Stimulated activated CD4-positive, alpha-beta T cell treated with anti-CD3 and anti-CD28 coated beads, Interleukin-15, amount 100 ng/mL, for 1 hour (primary cell): Measurements from ENCODE around the gene CACNA2D4.

Experiments
- DNase-seq, 2 donors: peaks; one replicate each; pipeline ENCODE4 v3.0.0-alpha.2; 2020; ENCODE audit warnings: low read depth in 1 of 2, low spot score in 1 of 2

CACNA2D4 gene

DNA sequence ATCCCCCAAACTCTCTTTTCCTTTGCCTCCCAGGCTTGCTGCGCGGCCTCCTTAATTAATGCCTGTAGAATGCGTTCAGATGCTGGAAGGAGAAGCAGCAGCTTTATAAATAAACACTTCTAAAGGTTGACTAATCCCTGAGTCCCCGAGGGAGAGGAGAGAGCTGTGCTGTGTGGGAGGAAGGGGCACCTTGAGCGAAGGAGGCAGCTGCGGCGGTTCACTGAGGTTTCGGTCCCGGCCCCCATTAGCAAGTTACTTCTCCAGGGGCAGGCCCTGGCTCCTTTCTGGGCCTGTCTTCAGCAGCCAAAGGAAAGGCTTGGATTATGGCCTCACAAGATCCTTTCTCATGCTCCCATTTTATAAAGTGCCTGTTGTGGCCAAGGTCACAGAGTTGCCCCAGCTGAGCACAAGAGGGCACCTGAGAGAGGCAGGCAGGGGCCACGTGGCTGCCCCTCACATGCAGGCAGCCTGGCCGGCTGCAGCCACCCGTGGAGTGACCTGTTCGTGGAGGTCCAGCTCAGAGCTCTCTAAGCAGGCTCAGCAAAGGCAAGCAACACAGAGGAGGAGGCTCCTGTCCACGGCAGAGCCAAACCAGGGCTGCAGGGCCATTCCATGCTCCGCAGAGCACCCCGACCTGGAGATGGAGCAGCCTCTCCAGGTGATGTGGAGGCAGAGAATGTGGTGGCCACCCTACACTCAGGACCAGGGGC is 15.0 kb upstream of the CACNA2D4 start:
- no peak for DNase-seq

DNA sequence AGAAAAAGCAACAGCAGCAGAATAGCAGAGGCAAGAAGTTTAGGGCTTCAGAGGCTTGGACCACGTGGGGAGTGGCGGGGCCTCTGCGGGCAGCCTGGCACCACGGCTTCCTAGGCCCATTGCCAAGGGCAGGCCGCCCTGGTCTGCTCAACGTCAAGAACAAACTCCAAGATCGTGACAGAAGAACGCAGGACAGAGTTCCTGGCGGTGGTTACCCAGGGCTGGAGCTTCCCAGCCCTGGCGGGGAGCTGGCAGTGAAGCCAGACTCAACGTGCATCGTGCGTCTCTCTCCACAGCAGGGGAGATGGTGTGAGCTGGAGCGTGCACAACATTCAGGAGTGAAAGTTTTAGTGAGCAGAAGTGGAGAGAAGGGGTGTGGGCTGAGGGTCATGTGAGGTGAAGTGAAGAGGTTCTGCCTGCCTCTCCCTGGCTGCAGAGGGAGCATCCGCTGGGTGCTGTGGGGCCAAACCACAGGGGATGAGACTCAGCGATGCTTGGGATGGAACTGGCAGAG is 13.9 kb upstream of the CACNA2D4 start:
- no peak for DNase-seq

DNA sequence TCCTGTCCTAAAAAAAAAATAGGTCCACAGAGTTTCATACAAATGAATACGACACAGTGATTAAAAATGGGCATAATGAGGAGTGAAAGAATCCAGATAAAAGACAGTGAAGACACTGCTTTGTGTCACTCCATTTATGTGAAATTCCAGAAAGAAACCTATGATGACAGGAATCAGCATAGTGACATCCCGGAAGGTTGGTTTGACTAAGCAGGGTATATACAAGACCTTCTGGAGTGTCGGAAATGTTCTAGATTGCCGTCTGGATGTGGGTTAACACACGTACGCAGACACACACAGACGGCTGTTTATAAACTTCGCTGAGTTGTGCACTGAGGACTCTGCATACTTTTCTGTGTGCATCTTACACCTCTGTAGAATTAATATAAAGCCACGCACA is 13.2 kb upstream of the CACNA2D4 start:
- no peak for DNase-seq

DNA sequence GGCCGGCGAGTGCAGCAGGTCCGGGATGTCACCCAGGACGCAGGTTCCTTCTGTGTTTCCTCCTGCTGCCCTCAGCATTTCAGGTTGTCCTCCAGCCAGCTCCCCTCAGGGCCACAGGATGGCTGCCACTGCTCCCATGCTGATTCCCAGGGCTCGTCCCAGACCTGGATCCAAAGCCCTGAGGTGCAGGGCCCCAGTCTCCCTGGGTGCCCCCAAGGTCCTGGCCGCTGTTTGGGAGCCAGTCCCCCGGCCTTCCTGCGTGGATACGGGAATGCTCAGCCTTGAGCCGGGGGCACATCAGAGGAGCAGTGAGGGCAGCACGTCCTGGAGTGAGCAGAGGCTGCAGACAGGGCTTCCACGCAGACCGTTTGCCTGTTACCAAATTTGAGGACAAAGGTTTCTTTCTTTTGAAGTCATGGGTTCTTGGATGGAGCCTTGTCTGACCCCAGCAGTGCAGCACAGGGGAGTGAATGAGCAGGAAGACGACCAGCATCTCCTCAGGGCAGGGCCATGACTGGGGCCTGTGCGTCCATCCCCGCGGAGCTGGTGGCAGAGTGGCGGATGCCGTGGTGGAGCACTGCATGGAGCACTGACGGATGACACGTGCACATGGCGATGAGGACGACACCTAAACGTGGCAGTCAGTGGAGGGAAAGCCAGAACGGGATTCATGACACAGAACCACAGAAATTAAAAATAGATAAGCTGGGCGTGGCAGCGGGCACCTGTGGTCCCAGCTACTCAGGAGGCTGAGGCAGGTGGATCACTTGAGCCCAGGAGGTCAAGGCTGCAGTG is 12.5 kb upstream of the CACNA2D4 start:
- no peak for DNase-seq

DNA sequence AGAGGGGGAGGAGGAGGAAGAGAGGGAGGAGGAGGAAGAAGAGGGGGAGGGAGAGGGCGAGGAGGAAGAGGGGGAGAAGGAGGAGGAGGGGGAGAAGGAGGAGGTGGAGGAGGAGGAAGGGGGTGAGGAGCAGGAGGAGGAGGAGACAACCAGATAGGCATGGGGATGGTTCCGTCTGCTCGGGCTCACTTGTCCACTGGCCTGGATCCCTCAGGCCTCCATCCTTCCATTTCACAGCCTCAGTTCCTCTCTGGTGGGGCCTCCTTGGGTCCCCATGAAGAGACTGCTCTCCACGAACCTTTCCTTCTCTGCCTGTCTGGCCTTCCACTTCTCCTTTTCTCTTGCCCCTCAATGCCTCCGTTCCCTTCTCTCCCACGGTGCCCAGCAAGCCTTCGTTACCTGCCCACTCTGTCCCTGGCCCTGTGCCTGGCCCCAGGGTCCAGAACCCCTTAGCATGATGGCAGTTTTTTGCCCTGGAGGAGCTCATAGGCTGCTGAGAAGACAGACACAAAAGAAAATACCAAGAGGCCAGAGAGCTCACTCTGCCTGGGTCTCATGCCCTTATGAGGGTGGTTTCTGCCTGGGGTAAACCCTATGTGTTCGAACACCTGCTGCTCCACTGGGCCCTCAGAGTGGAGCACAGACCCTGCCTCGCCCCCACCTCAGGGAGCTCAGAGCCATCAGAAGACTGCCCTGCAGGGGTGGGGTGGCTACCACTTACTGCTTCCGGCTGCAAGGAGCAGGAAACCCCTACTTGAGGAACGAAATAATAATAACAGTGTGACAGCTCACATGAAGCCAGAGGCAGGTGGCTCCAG is 11.7 kb upstream of the CACNA2D4 start:
- no peak for DNase-seq

DNA sequence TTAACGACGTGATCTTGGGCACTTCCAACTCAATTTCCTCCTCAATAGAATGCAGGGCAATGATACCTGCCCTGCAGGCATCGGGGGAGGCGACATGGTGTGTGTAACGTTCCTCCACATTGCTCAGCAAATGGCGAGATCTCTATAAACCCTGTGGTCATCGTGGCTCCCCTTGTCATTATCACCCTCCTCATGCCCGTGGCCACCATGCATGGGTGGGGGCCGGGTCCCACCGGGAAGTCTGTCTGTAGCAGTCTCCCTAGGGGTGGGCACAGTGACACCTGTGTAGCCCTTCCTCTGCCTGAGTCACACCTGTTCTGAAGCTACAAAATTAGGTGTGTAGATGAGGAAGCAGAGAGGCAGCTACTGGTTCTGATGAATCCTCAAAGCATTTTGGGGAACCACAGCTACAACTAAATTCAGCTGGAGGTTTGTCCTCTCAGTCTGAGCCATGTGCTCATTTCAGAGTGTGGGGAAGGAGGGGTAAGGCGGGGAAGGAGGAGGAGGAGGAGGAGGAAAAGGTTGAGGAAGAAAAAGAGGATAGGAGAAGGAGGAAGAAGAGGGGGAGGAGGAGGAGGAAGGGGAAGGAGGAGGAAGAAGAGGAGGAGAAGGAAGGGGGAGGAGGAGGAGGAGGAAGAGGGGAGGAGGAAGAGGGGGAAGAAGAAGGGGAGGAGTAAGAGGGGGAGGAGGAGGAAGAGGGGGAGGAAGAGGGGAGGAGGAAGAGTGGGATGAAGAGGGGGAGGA is 11.0 kb upstream of the CACNA2D4 start:
- DNase-seq, result no peak

DNA sequence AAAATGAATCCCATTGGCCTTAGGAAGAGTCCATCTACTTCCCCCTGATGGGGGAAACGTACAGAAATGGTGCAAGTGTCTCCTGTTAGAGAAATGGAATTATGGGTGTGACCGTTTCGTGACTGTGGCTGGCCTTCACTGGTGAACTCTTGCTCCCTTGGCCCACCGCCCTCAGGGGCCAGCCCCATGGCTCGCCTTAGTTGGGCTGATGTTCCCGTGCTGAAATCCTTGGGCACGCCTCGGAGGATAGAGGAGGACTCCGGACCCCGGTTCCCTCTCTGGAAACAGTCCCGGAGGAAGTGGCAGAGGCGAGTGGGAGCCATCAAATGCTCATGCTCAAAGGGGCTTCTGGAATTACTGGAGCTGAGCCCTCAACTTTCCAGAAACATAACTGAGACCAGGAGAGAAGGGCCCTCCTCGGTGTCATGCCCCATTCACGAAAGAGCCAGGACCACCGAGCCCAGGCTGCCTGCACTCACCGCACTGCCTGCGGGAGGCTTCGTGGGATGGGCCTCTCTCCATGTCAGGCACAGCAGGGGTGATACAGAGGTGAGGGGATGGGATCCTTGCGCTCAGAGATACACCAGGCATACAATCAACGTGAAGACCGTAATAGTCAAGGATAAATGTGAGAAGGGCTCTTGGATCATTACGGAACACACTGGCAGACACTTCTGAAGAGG is 10.1 kb upstream of the CACNA2D4 start:
- no peak for DNase-seq

DNA sequence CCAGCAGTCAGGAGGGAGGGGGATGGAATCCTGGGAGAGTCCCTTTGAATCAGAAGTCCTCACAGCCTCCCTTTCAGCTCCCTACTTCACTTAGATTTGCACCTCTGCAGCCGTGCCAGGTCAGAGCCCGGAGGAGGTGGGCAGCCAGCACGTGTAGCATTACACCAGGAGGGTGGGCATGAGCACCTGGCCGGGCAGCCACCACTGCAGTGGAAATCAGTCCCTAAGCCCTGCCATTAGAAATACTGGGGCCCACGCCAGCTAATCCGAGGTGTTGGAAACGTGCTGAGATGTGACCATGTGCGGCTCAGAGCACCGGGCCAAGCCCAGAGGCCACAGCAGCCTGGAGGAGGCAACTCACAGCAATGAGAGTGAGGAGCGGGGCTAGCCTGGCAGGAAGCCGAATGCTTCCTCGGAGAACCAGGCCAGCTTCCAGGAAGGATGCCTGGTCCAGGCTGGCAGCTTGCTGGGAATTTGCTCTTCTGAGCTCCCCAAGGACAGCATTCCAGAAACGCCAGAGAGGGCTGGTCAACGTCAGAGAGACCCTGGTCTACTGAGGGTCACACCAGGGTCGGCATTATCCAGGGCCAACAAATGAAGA is 9.4 kb upstream of the CACNA2D4 start:
- no peak for DNase-seq

DNA sequence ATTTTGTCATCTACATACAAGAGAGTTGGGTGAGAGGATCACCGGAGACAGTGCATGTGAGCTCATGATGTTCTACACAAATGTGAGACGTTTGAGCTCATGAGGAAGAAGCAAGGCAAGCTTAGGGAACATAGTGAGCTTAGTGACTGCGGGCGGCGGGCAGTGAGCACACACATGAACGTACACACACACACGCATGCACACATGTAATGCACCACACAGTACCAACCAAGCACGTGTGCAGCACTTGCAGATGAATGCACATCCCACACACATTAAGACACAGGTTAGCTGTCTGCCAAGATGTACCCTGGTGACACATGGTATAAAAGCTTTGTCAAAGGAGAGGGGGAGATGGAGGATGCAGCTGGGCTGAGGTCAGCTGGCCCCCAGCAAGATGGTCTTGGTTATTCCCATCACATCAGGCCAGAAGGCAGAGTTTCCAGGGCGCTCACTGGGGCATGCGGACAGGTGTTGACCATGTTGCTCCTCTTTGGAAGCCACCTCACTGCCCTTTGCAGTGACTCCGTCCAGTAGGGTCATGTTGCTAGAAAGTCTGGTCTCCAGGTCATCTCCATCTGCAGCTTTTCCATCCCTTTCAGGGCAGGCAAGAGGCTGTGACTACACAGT is 8.7 kb upstream of the CACNA2D4 start:
- DNase-seq, result no peak

DNA sequence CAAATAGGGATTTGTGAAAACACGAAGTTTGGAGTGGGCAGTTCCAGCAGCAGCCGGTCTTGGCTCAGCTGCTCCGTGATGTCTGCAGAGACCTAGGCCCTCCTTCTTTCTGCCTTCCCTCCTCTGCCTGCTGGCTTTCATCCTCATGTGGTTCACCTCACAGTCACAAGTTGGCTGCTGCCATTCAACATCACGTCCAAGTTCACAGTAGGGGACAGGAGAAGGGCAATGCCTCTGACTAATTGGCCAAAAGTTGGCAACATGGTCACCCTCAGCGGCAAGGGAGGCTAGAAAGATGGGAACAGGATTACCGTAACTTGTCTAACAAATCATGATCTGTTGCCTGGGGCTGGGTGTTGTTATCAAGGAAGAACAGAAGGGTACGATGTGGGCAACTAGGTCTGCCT is 7.8 kb upstream of the CACNA2D4 start:
- DNase-seq, result no peak

DNA sequence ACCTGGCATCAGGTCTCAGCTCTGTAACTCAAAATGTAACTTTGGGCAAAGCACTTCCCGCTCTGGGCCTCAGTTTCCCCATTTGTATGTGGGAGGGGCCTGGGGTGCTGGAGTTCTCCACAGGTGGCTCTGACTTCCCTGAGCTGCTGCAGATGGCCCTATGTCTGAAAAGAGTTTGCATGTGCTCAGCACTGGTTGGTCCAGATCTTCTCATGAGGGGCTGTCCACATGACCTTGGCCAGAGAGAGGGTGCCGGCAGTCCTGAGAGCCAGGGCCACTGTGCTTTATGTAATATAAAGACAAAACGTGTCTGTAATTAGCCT is 7.2 kb upstream of the CACNA2D4 start:
- no peak for DNase-seq

DNA sequence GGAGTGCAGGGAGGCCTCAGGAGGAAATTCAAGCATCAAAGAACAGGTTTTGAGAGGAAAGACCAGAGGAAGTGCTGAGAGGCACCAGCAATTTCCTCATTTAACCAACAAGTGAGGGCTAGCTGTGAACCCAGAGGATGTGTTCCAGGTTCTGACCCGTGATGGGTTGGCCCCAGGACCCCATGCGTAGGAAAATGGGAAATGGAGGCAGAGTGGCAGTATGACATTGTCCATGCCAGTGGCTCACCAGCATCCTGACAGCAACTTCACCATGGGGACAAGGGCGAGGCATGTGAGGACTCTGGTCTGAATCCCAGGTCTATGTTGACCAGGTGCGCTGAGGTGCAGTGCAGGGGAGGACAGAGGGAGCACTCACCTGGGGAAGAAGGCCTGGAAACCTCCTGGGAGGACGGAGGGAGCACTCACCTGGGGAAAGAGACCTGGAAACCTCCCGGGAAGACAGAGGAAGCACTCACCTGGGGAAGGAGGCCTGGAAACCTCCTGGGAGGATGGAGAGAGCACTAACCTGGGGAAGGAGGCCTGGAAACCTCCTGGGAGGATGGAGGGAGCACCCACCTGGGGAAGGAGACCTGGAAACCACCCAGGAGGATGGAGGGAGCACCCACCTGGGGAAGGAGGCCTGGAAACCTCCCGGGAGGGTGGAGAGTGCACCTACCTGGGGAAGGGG is 6.7 kb upstream of the CACNA2D4 start:
- DNase-seq, result no peak

DNA sequence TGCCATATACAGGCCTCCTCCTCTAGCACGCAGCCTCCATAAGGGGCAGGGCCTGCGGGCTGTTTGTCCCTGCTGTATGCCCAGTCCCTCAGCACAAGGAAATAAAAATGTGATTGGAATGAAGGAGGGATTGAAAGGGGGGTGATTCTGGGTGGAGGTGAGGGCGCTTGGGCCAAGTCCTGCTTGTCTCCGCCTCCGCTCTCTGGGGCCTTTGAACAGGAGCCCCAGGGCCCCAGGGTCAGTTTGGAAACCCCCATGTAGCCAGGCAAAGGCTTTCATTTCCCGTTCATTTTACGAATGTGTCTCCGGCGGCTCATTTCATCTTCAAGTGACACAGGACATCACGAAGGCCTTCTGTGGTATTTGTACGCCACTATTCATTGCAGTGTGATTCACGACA is 4.5 kb upstream of the CACNA2D4 start:
- DNase-seq, result no peak

DNA sequence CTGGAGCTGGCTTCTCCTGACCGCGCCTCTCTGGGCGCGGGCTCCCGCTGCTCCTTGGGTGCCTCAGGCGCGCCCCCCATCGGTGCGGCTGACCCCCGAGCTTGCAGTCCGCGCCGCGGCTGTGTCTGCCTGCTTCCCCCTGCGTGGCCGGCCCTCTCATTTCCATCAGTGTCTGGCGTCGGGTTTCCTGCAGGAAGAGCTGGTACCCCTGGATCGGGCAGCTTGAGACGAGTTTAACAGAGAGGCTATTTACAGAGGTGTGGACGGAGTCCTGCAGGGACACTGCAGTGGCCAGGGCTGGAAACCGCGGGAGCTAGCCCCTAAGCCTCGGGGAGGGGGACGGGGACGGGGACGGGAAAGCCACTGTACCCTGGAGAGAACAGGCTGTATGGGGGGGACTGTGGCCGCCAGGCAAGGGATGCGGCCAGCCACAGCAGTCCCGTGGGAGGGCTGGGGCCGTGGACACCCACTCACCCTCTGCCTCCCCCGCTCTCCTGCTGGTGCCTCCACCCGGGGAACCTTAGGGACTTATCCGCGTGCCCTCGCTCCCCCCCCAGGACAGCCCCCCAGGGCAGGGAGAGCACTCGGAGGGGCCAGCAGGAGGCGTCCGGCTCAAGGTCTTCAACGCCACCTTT is 3.7 kb upstream of the CACNA2D4 start:
- DNase-seq, result no peak

DNA sequence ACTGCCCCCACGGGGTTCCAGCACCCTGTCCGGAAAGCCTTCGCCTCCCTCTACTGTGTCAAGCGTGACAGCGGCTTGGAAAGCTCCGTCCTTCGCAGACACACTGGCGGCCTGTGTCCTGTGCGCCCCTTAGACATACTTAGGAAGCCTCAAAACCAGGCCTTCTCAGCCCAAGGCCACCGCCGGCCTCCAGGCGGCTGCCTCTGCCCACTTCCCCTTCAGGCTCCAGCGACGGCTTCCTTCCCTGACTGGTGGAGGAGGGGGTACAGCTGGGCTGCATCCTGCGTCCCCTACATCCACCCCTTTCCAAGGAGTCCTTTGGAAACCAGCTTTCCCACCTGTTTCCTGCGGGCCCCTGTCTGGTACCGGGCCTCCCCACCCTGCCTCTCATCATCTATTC is 2.5 kb upstream of the CACNA2D4 start:
- no peak for DNase-seq

DNA sequence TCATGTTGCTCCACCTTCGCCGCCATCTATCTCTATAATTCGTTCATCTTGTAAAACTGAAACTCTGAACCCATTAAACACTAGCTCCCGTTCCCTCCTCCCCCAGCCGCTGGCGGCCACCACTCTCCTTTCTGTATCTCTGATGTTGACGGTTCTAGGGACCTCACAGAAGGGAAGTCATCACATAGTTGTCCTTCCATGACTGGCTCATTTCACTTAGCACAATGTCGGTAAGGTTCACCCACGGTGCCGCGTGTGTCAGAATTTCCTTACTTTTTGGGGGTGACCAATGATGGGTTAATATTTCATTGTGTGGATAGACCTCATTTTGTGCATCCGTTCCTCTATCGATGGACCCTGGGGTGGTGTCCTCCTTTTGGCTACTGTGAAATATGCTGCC is 2.0 kb upstream of the CACNA2D4 start:
- no peak for DNase-seq

DNA sequence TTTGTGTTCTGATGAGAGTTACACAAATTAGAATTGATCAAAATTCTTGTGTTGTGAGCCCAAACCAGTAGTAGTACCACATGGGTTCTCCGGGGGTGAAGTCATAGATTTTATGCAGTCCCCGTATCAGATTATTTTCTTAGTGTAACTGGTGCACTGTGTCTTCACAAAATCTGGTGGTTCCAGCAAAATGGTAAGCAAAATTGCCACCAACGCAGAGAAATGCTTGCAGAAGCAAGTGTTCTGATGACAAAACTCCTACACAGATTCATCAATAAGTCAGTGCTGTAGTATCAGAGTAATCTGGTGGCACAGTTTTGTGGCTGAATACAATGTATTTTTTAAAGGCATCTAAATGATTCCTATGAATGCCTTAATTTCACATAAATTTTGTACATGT is 1.3 kb upstream of the CACNA2D4 start:
- DNase-seq, result no peak

DNA sequence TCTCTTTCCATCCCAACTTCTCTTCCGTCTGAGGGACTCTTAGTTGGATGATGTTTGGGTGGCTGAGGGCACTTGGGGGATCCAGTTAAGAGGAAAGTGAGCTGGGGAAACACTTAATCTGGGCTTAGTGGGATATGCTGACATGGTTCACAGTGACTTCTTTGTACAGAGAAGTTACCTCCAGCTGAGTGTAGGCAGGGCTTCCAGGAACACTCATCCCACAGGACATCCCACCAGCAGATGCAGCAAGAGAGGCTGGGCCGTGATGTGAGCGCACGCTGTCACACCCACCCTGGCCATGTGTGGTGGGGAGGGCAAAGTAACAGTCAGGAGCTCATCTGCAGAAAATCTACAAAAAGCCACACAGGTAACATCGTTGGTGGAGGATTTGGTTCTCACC is 832 bp upstream of the CACNA2D4 start:
- DNase-seq, result no peak

DNA sequence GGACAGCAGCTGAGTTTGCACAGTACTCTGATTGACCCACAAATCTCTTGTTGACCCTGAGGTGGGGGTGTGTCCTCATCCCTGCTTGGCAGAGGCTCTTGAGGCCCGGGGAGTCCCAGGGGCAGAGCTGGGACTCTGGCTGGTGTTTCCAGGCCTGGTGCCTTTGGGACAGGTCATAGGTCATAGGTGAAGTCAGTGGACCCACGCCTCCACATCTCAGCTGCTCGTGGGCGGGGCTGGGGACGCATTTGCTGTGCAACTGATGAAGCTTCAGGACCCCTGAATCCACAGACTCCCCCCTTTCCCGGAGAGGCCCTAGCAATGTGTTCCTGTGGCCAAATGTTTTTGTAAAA is 408 bp upstream of the CACNA2D4 start:
- no peak for DNase-seq
